HK-2 (cell line): Measurements from ENCODE around the gene VWA8.
"Not testable (repeated sequence)": the region's sequence is repeated elsewhere in the genome, so short reads cannot be mapped to it uniquely, and the experiment has no call there.

Experiments used
- DNase-seq: peaks from one replicate; pipeline ENCODE4 v3.0.0-alpha.2; 2018; ENCODE audit not compliant: unreplicated experiment

Gene VWA8

GRCh38 chr13:41922894-41923293, 38.0 kb downstream of the VWA8 start:
- DNase-seq, result not testable (repeated sequence)

DNA sequence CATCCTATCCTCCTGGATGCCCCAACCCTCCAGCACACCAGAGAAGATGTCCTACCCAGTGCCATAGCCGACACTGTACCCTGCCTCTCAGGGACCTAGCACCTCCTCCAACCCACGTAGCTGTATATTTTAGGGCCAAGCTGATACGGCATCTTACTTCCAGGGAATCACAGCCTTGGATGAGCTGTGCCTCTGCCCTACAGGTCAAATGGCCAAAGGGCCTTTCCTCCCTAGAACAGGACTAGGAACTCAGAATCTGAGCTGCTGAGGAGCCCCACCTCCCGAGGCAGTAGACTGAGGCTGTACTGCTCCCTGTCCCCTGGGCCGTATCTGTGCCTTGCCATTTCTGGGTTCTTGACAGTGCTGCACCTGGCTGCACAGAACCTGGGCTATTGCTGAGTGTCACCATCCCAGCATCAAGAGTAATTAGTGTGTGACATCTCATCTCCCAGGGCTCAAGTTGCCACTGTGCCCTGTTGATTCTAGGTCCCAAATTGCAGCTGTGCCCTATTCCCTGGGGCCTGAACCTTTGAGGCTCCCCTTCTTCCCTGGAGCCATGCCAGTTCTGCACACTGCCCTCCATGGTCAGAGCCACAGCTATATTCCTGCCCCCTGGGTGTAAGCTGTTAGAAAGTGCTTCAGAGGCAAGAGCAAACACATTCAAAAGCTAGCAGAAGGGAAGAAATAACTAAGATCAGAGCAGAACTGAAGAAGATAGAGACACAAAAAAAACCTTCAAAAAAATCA, 41.0 kb downstream of the VWA8 start:
- no peak for DNase-seq

GRCh38 chr13:41919031-41919740, 41.7 kb downstream of the VWA8 start:
- DNase-seq, result no peak

DNA sequence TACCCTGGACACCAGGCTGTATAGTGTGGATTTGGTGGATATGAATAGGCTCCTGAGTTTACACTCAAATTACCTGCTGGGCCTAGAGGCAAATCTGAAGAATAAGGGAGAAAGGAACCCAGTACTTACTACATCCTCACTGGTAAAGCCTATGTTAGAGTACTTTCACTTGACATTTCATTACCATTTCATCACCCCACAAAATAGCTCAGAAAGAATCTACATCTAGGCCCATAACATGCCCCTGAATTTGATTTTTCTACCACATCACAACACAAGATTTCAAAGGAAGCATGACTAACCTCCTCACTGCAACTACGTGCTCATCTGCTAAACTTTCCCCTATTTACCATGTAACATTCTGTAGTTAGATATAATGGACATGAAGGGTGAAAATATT, 43.3 kb downstream of the VWA8 start:
- no peak for DNase-seq

- no peak for DNase-seq
These were observed 44.5 kb downstream of the VWA8 start for GRCh38 chr13:41916173-41916954.

DNA sequence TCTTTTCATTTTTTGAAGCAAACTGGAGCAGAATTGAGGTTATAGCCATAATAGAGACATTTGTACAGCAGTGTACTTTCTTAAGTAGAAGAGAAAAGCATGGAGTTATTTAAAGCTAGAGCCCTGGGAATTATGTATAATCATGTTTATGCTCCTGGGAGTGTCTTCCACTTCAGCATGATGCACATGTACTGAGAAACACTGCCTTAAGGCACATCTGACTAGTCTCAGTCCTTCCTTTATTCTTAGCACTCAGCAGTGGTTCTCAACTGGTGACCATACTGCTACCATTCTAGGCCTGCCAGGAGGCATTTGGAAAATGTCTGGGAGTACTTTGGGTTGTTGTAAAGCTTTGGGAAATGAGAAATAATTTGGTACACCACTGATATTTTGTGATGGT, 45.8 kb downstream of the VWA8 start:
- DNase-seq, result no peak

DNA sequence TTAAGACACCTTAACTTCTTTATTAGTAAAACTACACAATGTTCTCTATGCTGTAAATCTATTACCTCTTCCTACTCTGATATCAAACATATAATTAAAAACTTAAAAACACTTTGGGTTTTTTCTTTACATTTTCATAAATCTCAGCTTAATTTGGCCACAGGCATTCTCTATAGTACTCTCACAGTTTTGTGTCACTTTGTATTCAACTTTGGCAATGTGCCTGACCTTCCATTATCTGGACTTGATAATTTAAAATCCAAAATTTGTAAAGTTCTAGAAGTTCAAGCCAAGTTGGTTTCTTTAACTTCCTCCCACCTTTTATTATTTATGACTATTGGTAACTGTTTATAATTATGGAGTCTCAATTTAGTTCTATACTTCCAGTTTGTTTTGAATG, 46.4 kb downstream of the VWA8 start:
- DNase-seq, result no peak

- no peak for DNase-seq
These were observed 51.4 kb downstream of the VWA8 start for GRCh38 chr13:41909506-41909905.

GRCh38 chr13:41905600-41906254, 55.2 kb downstream of the VWA8 start:
- DNase-seq, result no peak

- DNase-seq, result no peak
These were observed 60.0 kb downstream of the VWA8 start for GRCh38 chr13:41900918-41901317.

- not testable (repeated sequence) for DNase-seq
These were observed 62.5 kb downstream of the VWA8 start for GRCh38 chr13:41898411-41898810.

DNA sequence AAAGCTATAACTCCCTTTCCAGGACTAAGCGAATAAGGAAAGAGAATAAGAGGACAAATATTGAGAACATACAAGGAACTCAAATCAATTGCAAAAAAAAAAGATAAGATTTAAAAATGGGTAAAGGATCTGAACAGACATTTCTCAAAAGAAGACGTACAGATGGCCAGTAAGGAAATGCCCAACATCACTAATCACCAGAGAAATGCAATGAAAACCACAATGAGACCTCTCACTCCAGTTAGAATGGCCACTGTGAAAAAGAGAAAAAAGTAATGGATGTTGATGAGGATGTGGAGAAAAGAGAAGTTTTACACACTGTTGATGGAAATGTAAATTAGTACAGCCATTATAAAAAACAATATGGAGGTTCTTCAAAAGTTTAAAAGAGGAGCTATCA, 63.8 kb downstream of the VWA8 start:
- DNase-seq, result no peak

DNA sequence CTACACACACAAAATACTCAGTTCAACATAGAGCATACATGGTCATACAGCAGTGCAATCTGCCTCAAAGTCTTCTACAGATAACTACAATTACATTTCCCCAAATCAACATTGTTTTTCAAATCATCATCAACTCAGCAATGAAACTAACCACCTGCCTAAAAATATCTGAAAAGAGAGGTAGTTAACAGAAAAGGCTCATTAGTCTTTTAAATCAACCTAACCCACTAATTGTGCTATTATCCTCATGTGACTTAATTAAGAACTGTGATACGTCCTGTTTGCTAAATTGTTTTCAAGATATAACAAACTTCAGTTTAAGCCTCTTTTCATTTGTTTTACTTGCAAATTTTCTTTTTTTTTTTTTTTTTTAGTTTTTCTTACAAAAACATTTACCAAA, 65.4 kb downstream of the VWA8 start:
- DNase-seq, result no peak

DNA sequence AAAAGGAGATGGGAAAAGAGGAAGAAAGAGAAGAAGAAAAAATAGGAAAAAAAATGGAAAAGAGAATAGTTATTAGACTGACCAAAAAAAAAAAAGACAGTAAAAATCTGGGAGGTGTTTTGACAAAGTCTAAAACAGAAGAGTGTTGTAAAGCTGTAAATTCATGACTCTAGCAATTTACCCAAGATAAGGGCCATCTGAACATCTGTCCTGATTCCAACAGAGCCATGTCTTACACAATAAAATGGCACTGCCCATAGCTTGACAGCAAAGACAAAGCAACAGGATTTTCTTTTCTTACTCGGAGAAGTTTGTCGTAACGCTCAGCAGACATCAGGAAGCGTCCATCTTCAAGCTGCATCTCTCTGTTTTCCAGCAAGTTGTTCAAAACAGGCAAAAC, 69.8 kb downstream of the VWA8 start:
- DNase-seq, result no peak

DNA sequence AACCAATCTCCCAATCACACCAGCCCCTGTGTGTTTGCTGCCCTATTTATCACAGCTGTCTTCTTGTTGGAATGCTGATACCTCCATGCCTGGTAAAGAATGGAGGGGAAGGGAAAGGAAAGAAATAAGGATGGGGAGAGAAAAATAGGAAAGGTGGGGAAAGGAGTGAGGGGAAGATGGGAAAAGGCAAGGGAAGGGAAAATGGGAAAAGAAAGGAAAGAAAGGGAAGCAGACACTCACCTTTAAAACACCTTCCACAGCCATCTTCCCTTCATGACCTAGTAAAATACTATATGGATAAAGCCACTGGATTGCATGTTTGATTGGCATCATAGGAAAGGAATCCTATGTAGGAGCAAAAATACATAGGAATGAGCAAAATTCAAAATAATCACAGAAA, 77.8 kb downstream of the VWA8 start:
- DNase-seq, result no peak

- DNase-seq, result not testable (repeated sequence)
These were observed 79.0 kb downstream of the VWA8 start for GRCh38 chr13:41881890-41882289.

- DNase-seq, result no peak
These were observed 79.9 kb downstream of the VWA8 start for GRCh38 chr13:41880966-41881365.

GRCh38 chr13:41864658-41865057, 96.3 kb downstream of the VWA8 start:
- no peak for DNase-seq

DNA sequence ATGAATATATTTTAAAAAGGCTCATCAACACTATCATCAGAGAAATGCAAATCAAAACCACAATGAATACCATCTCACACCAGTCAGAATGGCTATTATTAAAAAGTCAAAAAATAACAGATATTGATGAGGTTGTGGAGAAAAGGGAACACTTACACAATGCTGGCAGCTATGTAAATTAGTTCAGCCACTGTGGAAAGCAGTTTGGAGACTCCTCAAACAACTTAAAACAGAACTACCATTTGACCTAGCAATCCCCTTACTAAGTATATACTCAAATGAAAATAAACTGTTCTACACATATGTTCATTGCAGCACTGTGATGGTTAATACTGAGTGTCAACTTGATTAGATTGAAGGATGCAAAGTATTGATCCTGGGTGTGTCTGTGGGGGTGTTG, 98.2 kb downstream of the VWA8 start:
- DNase-seq, result not testable (repeated sequence)

DNA sequence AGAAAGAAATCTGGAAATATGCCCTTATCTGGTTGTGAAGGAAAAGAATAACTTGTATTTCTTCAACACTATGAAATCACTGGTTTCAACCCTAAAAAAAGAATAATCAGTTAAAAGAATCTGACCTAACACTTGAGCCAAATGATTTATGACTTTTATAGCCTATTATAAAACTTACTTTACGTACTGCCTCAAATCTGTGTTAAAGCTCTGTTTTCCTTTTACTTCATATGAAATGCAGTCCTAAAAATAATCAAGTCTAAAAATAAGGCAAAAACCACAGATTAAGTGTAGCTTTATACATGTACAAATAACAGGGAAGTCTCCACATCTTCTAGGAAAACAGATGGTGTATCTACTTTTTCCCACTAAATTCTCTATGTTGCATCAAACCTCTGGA, 101.3 kb downstream of the VWA8 start:
- no peak for DNase-seq

DNA sequence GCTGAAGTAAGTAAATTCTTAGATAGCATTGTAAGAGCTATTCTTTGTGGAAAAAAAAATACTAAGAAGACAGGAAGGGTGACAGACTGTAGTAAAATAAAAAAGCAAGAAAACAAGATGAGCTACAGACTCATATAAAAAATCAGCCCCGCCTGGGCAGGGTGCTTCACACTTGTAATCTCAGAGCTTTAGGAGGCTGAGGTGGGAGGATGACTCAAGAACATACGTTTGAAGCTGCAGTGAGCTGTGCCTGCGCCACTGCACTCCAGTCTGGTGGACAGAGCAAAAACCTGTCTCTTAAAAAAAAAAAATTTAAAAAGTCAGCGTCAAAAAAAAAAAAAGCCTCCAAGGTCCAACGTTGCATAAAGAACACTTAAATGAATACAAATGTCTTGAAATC, 102.1 kb downstream of the VWA8 start:
- no peak for DNase-seq

- DNase-seq, result no peak
These were observed 106.2 kb downstream of the VWA8 start for GRCh38 chr13:41854758-41855157.
